Heart left ventricle (tissue), 16 donors: ENCODE data around the gene ITGA7. TPM values are rescaled to one million over a fixed set of nuclear protein-coding genes. Genes with fewer than 3 reads are reported as not detected.
A peak's percentile ranks its signal among the peaks of the same experiment; 100 is the strongest.

Experiments used
- ATAC-seq, 4 donors: fragments of 200-7000 bp; cut with Tn5 transposase; one replicate each; pipeline ENCODE4 v1.9.1; 2020 to 2022; ENCODE audit warnings: moderate library complexity in 4 of 4, mild to moderate bottlenecking in 3 of 4, moderate number of reproducible peaks in 1 of 4
- DNase-seq, 5 donors: peaks; one replicate each; pipeline ENCODE4 v3.0.0-alpha.2; 2020
- H3K27ac ChIP-seq, 12 donors: fragments of 200-600 bp; sonication (generic) in 4 of 12; one replicate each; pipeline versions ENCODE4 v1.5.0 to v1.8.0; 2016 to 2022; ENCODE audit warnings: mild to moderate bottlenecking in 2 of 12
- H3K27me3 ChIP-seq, 9 donors: fragments of 200-600 bp; sonication (generic) in 2 of 9; one replicate each; pipeline versions ENCODE4 v1.5.1 to v1.8.0; 2016 to 2022; ENCODE audit warnings: mild to moderate bottlenecking in 3 of 9
- H3K36me3 ChIP-seq, 9 donors: fragments of 200-600 bp; sonication (generic) in 2 of 9; one replicate each; pipeline versions ENCODE4 v1.5.0 to v1.8.0; 2018 to 2022; ENCODE audit warnings: mild to moderate bottlenecking in 2 of 9
- H3K4me1 ChIP-seq, 12 donors: fragments of 200-600 bp; sonication (generic) in 4 of 12; one replicate each; pipeline versions ENCODE4 v1.5.0 to v1.8.0; 2016 to 2022; ENCODE audit warnings: mild to moderate bottlenecking in 3 of 12
- H3K4me3 ChIP-seq, 12 donors: fragments of 200-600 bp; sonication (generic) in 4 of 12; one replicate each; pipeline versions ENCODE4 v1.5.0 to v1.8.0; 2017 to 2022; ENCODE audit warnings: mild to moderate bottlenecking in 9 of 12, moderate library complexity in 4 of 12
- H3K9me3 ChIP-seq, 12 donors: fragments of 200-600 bp; sonication (generic) in 4 of 12; one replicate each; pipeline versions ENCODE4 v1.5.0 to v1.8.0; 2016 to 2022; ENCODE audit warnings: mild to moderate bottlenecking in 1 of 12
- POLR2A ChIP-seq, 2 donors: fragments of 450-650 bp; IDR thresholded peaks; one replicate each; pipeline ENCODE4 v1.6.1; 2017; ENCODE audit warnings: antibody characterized with exemption in 2 of 2, mild to moderate bottlenecking in 2 of 2, moderate library complexity in 2 of 2
- WGBS, 4 donors: extraction: QIAGEN DNeasy Blood & Tissue Kit in 2 of 4; methylation state at CpG; one replicate each; pipeline versions ENCODE4 v1.1.5 to v1.1.7; 2013 to 2018; 5-methylcytosine and 5-hydroxymethylcytosine counted together
- intact Hi-C, 10 donors: fragments of 100-400 bp; cut with DNase I; formaldehyde crosslinking; loops; one replicate each; pipeline versions ENCODE4 v1.11.1 to v1.14.2; 2022
- polyA plus RNA-seq, 2 donors: library from polyadenylated mRNA; stranded (reverse); fragments of 200-250 nt; gene quantifications; one replicate each; pipeline ENCODE4 v1.2.3, GENCODE V29; 2013
- total RNA-seq, 9 donors: library from RNA; depleted of rRNA in 2 of 9; stranded (reverse); fragments of >200 nt in 2 of 9; fragmentation: NEBNext Ultra II Directional in 3 of 9; extraction: Animal tissue kit (Norgen Biotek cat#: 25700) in 3 of 9; gene quantifications; one replicate each; pipeline versions ENCODE4 v1.1.0 to v1.2.4, GENCODE V29; 2016 to 2023
- TF ChIP-seq, protein P1 (sequence below), 12 donors: fragments of 200-600 bp; sonication (generic) in 4 of 12; IDR thresholded peaks; one replicate each; pipeline versions ENCODE4 v1.5.0 to v1.8.0; 2018 to 2022; ENCODE audit warnings: antibody characterized with exemption in 12 of 12, mild to moderate bottlenecking in 5 of 12
- donor health status: ischemic (EF 13 %, LVEDD 7.1; RV severe dilation, severe dysfunction).
- donor health status: healthy with polysubstance abuse.
- donor health status: DM: no; HTN: yes; CAD: no.
- donor health status: DM: no; HTN: no; CAD: no.
- donor health status: ischemic (EF 25% LVEDD 6.9; RV normal size, moderate dysfunction).
- donor health status: ischemic (EF 25% LVEDD 5.7; RV mildly dilated, moderate dysfunction).
- donor health status: healthy.
- donor health status: DM: yes; HTN: yes; CAD: no.
- donor health status: ischemic (EF 35%, LVEDD 5.7; RV mildly dilated, moderate dysfunction).
- donor health status: nonischemic (EF 11% LVEDD 7.7; RV severe dilation, severe dysfunction).
- donor health status: DM: yes; HTN: yes; CAD: no.
- donor health status: PGD.
- donor health status: ischemic (EF 29% LVEDD 5.4; RV normal size, mild dysfunction).
- donor health status: nonischemic (EF 23%, LVEDD 6.1; RV moderate dilation, normal function).

Gene ITGA7
- total and polyA plus RNA-seq, 11 donors = 173 to 1,007 (median 573) TPM

DNA sequence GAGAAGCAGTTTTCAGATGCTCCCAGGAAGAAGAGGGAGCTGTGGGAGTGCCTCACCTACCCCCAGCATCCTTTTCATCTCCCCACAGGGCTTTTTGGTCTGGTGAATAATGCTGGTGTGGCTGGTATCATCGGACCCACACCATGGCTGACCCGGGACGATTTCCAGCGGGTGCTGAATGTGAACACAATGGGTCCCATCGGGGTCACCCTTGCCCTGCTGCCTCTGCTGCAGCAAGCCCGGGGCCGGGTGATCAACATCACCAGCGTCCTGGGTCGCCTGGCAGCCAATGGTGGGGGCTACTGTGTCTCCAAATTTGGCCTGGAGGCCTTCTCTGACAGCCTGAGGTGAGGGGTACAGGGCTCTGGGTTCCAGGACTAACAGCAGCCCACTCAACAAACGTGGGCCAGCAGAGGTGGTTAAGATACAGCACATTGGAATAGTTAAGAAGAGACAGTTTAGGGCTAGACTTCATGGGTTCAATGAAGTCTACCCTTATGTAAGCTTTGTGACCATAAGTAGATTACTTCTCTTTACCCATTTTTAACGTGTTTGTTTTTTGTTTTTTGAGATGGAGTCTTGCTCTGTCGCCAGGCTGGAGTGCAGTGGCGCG, 14.0 kb upstream of the ITGA7 start:
- peaks cover 0 to 56% (median 31%) of the 10 kb centered on the region in 9 donors for H3K36me3 ChIP-seq
- intact Hi-C loops = loop anchor here in 8 of 10 donors (1.0 to 5.0 kb wide), 3 partner anchors 39 to 41 kb away; a partner anchor contains a TSS
- H3K27me3 ChIP-seq = no peaks in the 10 kb centered on the region
- no peak overlapping the region for H3K4me3 ChIP-seq
- DNase-seq (peak in 2 of 5 donors; percentile 37 to 62), ATAC-seq (no peak)
- no peaks in the 10 kb centered on the region for H3K9me3 ChIP-seq
- H3K4me1 ChIP-seq = peaks cover 6 to 90% (median 82%) of the 10 kb centered on the region in 12 donors
- TF ChIP-seq, protein P1, sequence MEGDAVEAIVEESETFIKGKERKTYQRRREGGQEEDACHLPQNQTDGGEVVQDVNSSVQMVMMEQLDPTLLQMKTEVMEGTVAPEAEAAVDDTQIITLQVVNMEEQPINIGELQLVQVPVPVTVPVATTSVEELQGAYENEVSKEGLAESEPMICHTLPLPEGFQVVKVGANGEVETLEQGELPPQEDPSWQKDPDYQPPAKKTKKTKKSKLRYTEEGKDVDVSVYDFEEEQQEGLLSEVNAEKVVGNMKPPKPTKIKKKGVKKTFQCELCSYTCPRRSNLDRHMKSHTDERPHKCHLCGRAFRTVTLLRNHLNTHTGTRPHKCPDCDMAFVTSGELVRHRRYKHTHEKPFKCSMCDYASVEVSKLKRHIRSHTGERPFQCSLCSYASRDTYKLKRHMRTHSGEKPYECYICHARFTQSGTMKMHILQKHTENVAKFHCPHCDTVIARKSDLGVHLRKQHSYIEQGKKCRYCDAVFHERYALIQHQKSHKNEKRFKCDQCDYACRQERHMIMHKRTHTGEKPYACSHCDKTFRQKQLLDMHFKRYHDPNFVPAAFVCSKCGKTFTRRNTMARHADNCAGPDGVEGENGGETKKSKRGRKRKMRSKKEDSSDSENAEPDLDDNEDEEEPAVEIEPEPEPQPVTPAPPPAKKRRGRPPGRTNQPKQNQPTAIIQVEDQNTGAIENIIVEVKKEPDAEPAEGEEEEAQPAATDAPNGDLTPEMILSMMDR (IDR thresholded peaks at IDR 0.05) = no peak
- no peak for TF ChIP-seq POLR2A (IDR thresholded peaks at IDR 0.05)
- WGBS, 4 donors = 65 to 82% (median 76%) methylated on average over 13 to 14 of the region's 14 CpGs
- peak overlapping the region in 10 of 12 donors; percentile 19 to 99 (median 95) for H3K27ac ChIP-seq

DNA sequence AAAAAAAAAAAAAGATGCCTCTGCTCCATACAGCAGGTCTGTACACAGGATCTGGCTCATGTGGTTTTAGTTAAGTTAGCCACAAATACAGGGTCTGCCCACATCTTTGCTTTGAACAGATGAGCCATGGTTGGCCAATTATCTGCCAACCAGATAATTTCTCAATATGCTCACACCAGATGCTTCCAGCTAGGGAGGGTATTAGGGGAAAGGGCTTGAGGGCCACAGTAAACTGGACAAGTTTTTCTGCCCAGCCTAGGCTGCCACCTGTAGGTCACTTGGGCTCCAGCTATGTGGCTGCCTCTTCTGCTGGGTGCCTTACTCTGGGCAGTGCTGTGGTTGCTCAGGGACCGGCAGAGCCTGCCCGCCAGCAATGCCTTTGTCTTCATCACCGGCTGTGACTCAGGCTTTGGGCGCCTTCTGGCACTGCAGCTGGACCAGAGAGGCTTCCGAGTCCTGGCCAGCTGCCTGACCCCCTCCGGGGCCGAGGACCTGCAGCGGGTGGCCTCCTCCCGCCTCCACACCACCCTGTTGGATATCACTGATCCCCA, 13.3 kb upstream of the ITGA7 start:
- Histone ChIP-seq H3K4me3 (peak overlapping the region in 1 of 12 donors; percentile 15), H3K27me3 (no peaks in the 10 kb centered on the region), H3K4me1 (peaks cover 4 to 90% (median 79%) of the 10 kb centered on the region in 12 donors), H3K36me3 (peaks cover 0 to 49% (median 24%) of the 10 kb centered on the region in 9 donors), H3K9me3 (no peaks in the 10 kb centered on the region), H3K27ac (peak overlapping the region; percentile 22 to 99 (median 93))
- DNase-seq = peak; percentile 54 to 88 (median 77)
- peak; percentile 44 to 67 (median 62) for ATAC-seq
- TF ChIP-seq, protein P1 (IDR thresholded peaks at IDR 0.05) = peak; percentile 42 to 77 (median 59)
- TF ChIP-seq POLR2A (IDR thresholded peaks at IDR 0.05) = peak in 1 of 2 donors; percentile 19
- intact Hi-C loops = loop anchor here in 8 of 10 donors (1.0 to 5.0 kb wide), 4 partner anchors 39 to 62 kb away; a partner anchor contains a TSS
- WGBS, 4 donors = 8 to 32% (median 17%) methylated on average over 5 to 9 of the region's 9 CpGs

DNA sequence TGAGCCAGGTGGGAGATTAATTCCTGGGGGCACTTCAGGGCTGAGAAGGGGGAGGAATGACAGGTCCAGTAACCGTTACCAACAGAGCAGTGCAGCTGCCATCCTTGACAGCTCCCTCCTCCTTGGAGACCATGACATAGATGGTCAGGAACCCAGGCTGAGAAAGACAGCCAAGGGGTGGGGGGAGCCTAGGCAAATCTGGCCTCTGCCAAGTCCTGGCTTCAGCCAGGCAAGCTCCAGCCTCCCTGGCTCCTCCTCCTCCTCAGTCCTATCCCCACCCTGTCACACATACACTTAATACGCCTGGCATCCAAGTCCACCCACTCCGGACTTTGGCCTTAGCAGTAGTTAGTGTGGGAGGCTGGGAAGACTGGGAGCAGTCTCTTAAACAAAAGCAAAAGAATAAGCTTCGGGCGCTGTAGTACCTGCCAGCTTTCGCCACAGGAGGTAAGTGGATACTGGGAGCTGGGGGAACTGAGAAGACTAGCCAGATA, 12.4 kb upstream of the ITGA7 start, which contains the start of gene RDH5:
RDH5 (plus strand) TSS at position 323 of the 494 bp plus-strand sequence. CDS start 792 bp downstream, outside the sequence.
- H3K4me1 ChIP-seq = peaks cover 3 to 92% (median 78%) of the 10 kb centered on the region in 12 donors
- 34 to 58% (median 50%) methylated on average over 6 of the region's 6 CpGs for WGBS, 4 donors
- peak within 1 kb of the TSS in 1 of 12 donors; percentile 15 for H3K4me3 ChIP-seq
- peak in 4 of 5 donors; percentile 67 to 91 (median 76) for DNase-seq
- TF ChIP-seq, protein P1 (IDR thresholded peaks at IDR 0.05) = no peak
- TF ChIP-seq POLR2A (IDR thresholded peaks at IDR 0.05) = no peak
- intact Hi-C loops = loop anchor here in 6 of 10 donors (1.0 to 5.0 kb wide), 3 partner anchors 38 to 61 kb away; a partner anchor contains a TSS
- H3K27me3 ChIP-seq = no peaks in the 10 kb centered on the region
- no peaks in the 10 kb centered on the region for H3K9me3 ChIP-seq
- peak within 1 kb of the TSS; percentile 31 to 99 (median 93) for H3K27ac ChIP-seq
- peak; percentile 15 to 66 (median 54) for ATAC-seq
- peaks cover 0 to 40% (median 15%) of the 10 kb centered on the region in 9 donors for H3K36me3 ChIP-seq

DNA sequence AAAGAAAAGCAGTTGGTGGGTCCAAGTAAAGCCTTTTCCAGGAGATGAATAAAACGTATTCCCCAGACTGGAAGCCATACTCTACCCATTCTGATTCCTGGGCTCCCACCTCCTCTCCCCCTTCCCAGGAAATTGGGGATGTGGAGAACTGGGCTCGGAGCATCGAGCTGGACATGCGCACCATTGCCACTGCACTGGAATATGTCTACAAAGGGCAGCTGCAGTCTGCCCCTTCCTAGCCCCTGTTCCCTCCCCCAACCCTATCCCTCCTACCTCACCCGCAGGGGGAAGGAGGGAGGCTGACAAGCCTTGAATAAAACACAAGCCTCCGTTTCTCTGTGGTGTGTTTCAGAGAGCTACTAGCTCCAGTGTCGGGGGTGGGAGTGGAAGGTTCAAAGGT, 11.7 kb upstream of the ITGA7 start:
- no peak for TF ChIP-seq POLR2A (IDR thresholded peaks at IDR 0.05)
- TF ChIP-seq, protein P1 (IDR thresholded peaks at IDR 0.05) = no peak
- 71 to 83% (median 75%) methylated on average over 7 of the region's 7 CpGs for WGBS, 4 donors
- peak in 2 of 5 donors; percentile 20 to 51 for DNase-seq
- Histone ChIP-seq H3K27me3 (no peaks in the 10 kb centered on the region), H3K27ac (peak overlapping the region; percentile 31 to 99 (median 93)), H3K4me3 (no peak overlapping the region), H3K36me3 (peaks cover 0 to 33% (median 8%) of the 10 kb centered on the region in 9 donors), H3K9me3 (no peaks in the 10 kb centered on the region), H3K4me1 (peaks cover 3 to 92% (median 77%) of the 10 kb centered on the region in 12 donors)
- intact Hi-C loops = no loop called here
- ATAC-seq = no peak
